ENCODE data around the gene PFN4. TPM values are rescaled to one million over a fixed set of nuclear protein-coding genes. Genes with fewer than 3 reads are reported as not detected.

The PFN4 gene
- total and polyA plus RNA-seq, 7 donors = 0.18 to 1.2 (median 0.35) TPM; not detected in 1

DNA sequence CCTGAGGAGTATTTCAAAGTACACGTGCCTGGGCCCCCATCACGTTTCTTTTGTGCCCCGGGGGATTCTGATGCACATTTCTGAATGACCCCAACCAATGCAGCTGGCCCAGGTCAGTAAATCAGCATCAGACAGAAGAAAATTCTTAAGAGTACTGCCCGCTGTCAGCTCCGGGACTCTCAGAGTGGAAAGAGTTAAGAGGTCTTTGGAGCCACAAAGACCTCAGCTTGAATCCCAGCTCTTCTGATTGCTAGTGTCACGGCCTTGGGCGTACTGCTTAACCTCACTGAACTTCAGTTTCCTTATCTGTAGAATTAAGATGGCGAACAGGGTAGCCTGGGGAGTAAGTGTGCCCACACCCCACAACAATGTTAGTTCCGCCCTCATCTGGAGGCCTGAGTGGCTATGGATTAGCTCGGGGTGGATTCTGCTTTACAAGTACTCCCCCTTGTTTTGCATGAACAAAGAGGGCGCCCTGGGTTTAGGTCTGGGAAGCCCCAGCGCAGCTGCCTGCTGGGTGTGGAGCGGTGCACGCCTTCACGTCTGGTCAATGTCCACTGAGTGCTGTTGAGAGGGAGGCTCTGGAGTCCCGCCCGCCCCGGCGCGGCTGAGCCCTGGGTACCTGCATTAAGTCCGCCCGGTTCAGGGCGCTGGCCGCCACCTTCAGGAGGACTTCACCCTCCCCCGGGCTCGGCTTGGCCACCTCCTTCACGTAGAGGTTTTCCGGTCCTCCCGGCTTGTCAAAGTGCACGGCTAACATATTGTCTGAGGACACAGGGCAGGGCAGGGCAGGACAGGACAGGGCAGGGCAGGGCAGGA lies 39.4 kb downstream of the PFN4 start:
- H3K36me3 ChIP-seq (ENCODE audit: insufficient read depth in 1 of 2, low read depth in 1 of 2) = peaks cover 2 to 33% of the 10 kb centered on the region in 2 donors
- peak overlapping the region; percentile 37 for H3K27ac ChIP-seq
- H3K27me3 ChIP-seq (ENCODE audit: insufficient read depth in 3 of 3, low read length in 2 of 3) = no peaks in the 10 kb centered on the region
- no peaks in the 10 kb centered on the region for H3K9me3 ChIP-seq
- WGBS, 3 donors = 14 to 16% (median 14%) methylated on average over 30 of the region's 30 CpGs
- intact Hi-C loops (cut with DNase I) = loop anchor here (2.0 to 5.0 kb wide), 3 partner anchors 36 to 259 kb away; partner anchors contain the start of genes ATAD2B (in 1 of the 2), FKBP1B (in 1 of the 2) and WDCP (in 1 of the 2)
- peaks cover 8% of the 10 kb centered on the region for H3K4me1 ChIP-seq
- TF ChIP-seq, protein P1, sequence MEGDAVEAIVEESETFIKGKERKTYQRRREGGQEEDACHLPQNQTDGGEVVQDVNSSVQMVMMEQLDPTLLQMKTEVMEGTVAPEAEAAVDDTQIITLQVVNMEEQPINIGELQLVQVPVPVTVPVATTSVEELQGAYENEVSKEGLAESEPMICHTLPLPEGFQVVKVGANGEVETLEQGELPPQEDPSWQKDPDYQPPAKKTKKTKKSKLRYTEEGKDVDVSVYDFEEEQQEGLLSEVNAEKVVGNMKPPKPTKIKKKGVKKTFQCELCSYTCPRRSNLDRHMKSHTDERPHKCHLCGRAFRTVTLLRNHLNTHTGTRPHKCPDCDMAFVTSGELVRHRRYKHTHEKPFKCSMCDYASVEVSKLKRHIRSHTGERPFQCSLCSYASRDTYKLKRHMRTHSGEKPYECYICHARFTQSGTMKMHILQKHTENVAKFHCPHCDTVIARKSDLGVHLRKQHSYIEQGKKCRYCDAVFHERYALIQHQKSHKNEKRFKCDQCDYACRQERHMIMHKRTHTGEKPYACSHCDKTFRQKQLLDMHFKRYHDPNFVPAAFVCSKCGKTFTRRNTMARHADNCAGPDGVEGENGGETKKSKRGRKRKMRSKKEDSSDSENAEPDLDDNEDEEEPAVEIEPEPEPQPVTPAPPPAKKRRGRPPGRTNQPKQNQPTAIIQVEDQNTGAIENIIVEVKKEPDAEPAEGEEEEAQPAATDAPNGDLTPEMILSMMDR (IDR thresholded peaks at IDR 0.05) = no peak
- DNase-seq = no peak
- ATAC-seq = peak in 1 of 4 donors; percentile 58
- H3K4me3 ChIP-seq = peak overlapping the region; percentile 65

GRCh38 chr2:24082787-24083566 lies 40.2 kb downstream of the PFN4 start:
- intact Hi-C loops (cut with DNase I) = loop anchor here (5.0 kb wide), 2 partner anchors 36 to 156 kb away; partner anchors contain the start of genes ATAD2B (in 1 of the 2), FKBP1B (in 1 of the 2) and WDCP (in 1 of the 2)
- no peak for DNase-seq
- WGBS, 3 donors = 74 to 83% (median 82%) methylated on average over 8 of the region's 8 CpGs
- Histone ChIP-seq H3K27ac (no peak overlapping the region), H3K27me3 (ENCODE audit: insufficient read depth in 3 of 3, low read length in 2 of 3) (no peaks in the 10 kb centered on the region), H3K36me3 (ENCODE audit: insufficient read depth in 1 of 2, low read depth in 1 of 2) (peaks cover 2 to 29% of the 10 kb centered on the region in 2 donors), H3K4me3 (peak overlapping the region; percentile 65), H3K4me1 (peaks cover 8% of the 10 kb centered on the region), H3K9me3 (no peaks in the 10 kb centered on the region)
- TF ChIP-seq, protein P1 (IDR thresholded peaks at IDR 0.05) = no peak
- ATAC-seq = no peak

- TF ChIP-seq, protein P1 (IDR thresholded peaks at IDR 0.05) = no peak
- H3K27me3 ChIP-seq (ENCODE audit: insufficient read depth in 3 of 3, low read length in 2 of 3) = no peaks in the 10 kb centered on the region
- intact Hi-C loops (cut with DNase I) = loop anchor here (5.0 kb wide), 2 partner anchors 33 to 153 kb away; partner anchors contain the start of genes ATAD2B (in 1 of the 2), FKBP1B (in 1 of the 2) and WDCP (in 1 of the 2)
- no peaks in the 10 kb centered on the region for H3K9me3 ChIP-seq
- H3K27ac ChIP-seq = no peak overlapping the region
- WGBS, 3 donors = 32 to 40% (median 33%) methylated on average over 2 of the region's 2 CpGs
- no peak for ATAC-seq
- peaks cover 14% of the 10 kb centered on the region for H3K4me1 ChIP-seq
- DNase-seq = no peak
- H3K36me3 ChIP-seq (ENCODE audit: insufficient read depth in 1 of 2, low read depth in 1 of 2) = peaks cover 2 to 17% of the 10 kb centered on the region in 2 donors
- no peak overlapping the region for H3K4me3 ChIP-seq
These were observed 42.4 kb downstream of the PFN4 start for GRCh38 chr2:24080701-24081100.

DNA sequence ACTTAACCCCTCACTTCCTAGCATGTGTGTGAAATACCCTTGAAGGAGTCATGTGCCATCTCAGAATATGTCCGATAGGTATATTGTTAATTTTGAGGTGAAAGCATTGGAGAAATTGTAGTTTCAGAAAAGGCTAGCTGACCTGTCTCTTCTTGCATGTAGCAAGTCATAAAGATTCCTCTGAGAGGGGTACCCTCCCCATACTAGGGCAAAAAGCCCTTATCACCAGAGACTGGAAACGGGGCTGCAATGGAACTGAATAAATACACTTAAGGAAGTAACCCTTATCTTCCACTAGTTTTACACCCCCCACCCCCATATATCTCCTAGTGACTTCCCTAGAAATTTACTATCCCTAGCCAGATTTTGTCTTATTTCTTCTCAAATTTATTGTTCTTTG lies 45.3 kb downstream of the PFN4 start:
- peak overlapping the region; percentile 87 for H3K27ac ChIP-seq
- H3K9me3 ChIP-seq = no peaks in the 10 kb centered on the region
- TF ChIP-seq, protein P1 (IDR thresholded peaks at IDR 0.05) = no peak
- peak overlapping the region; percentile 93 for H3K4me3 ChIP-seq
- H3K4me1 ChIP-seq = peaks cover 7% of the 10 kb centered on the region
- DNase-seq (no peak), ATAC-seq (no peak)
- H3K36me3 ChIP-seq (ENCODE audit: insufficient read depth in 1 of 2, low read depth in 1 of 2) = peaks cover 5 to 29% of the 10 kb centered on the region in 2 donors
- intact Hi-C loops (cut with DNase I) = loop anchor here (5.0 kb wide), 2 partner anchors 136 to 151 kb away; partner anchors contain the start of genes ATAD2B (in 1 of the 2) and UBXN2A (in 1 of the 2)
- H3K27me3 ChIP-seq (ENCODE audit: insufficient read depth in 3 of 3, low read length in 2 of 3) = no peaks in the 10 kb centered on the region
- WGBS, 3 donors = 81 to 86% (median 82%) methylated on average over 2 of the region's 2 CpGs

Data from psoas muscle (tissue), 8 donors.